ENCODE measurements around the gene ARMCX1. TPM values are rescaled to one million over a fixed set of nuclear protein-coding genes. Genes with fewer than 3 reads are reported as not detected.
"Not testable (repeated sequence)": the region's sequence is repeated elsewhere in the genome, so short reads cannot be mapped to it uniquely, and the experiment has no call there.

The ARMCX1 gene
- 10 to 100 TPM in 11 of 12 donors, not detected in 1; 44.2 to 96.1 (median 84.4) TPM for polyA plus RNA-seq (ENCODE audit: insufficient read length in 12 of 12)
- long read RNA-seq, donor 1, transcript ARMCX1-201 (4 exons, 2,141 nt) = major isoform, 10 of 17 reads
- long read RNA-seq, donor 1, partial matches to known transcripts = 0 of 17 reads
- long read RNA-seq, donor 1, other reads (novel, unspliced or antisense) = 7 of 17 reads
- long read RNA-seq, donor 2, transcript ARMCX1-201 (4 exons, 2,141 nt) = major isoform, 33 of 33 reads
- long read RNA-seq, donor 2, partial matches to known transcripts = 0 of 33 reads
- long read RNA-seq, donor 2, other reads (novel, unspliced or antisense) = 0 of 33 reads
- long read RNA-seq, donor 3, transcript ARMCX1-201 (4 exons, 2,141 nt) = major isoform, 8 of 32 reads
- long read RNA-seq, donor 3, partial matches to known transcripts = 7 of 32 reads
- long read RNA-seq, donor 3, other reads (novel, unspliced or antisense) = 17 of 32 reads
- long read RNA-seq, donor 4, transcript ARMCX1-201 (4 exons, 2,141 nt) = major isoform, 11 of 18 reads
- long read RNA-seq, donor 4, partial matches to known transcripts = 0 of 18 reads
- long read RNA-seq, donor 4, other reads (novel, unspliced or antisense) = 7 of 18 reads
- long read RNA-seq, donor 5, transcript ARMCX1-201 (4 exons, 2,141 nt) = major isoform, 32 of 116 reads
- long read RNA-seq, donor 5, partial matches to known transcripts = 76 of 116 reads
- long read RNA-seq, donor 5, other reads (novel, unspliced or antisense) = 8 of 116 reads
- long read RNA-seq, donor 6, transcript ARMCX1-201 (4 exons, 2,141 nt) = major isoform, 11 of 11 reads
- long read RNA-seq, donor 6, partial matches to known transcripts = 0 of 11 reads
- long read RNA-seq, donor 6, other reads (novel, unspliced or antisense) = 0 of 11 reads
- long read RNA-seq, donor 7, transcript ARMCX1-201 (4 exons, 2,141 nt) = major isoform, 9 of 26 reads
- long read RNA-seq, donor 7, partial matches to known transcripts = 11 of 26 reads
- long read RNA-seq, donor 7, other reads (novel, unspliced or antisense) = 6 of 26 reads
- long read RNA-seq, donor 8, transcript ARMCX1-201 (4 exons, 2,141 nt) = major isoform, 44 of 168 reads
- long read RNA-seq, donor 8, partial matches to known transcripts = 112 of 168 reads
- long read RNA-seq, donor 8, other reads (novel, unspliced or antisense) = 12 of 168 reads
- long read RNA-seq, donor 9, transcript ARMCX1-201 (4 exons, 2,141 nt) = major isoform, 17 of 23 reads
- long read RNA-seq, donor 9, partial matches to known transcripts = 0 of 23 reads
- long read RNA-seq, donor 9, other reads (novel, unspliced or antisense) = 6 of 23 reads
- long read RNA-seq, donor 10, transcript ARMCX1-201 (4 exons, 2,141 nt) = major isoform, 33 of 43 reads
- long read RNA-seq, donor 10, partial matches to known transcripts = 0 of 43 reads
- long read RNA-seq, donor 10, other reads (novel, unspliced or antisense) = 10 of 43 reads
- long read RNA-seq, donor 11, transcript ARMCX1-201 (4 exons, 2,141 nt) = major isoform, 25 of 66 reads
- long read RNA-seq, donor 11, partial matches to known transcripts = 15 of 66 reads
- long read RNA-seq, donor 11, other reads (novel, unspliced or antisense) = 26 of 66 reads

DNA sequence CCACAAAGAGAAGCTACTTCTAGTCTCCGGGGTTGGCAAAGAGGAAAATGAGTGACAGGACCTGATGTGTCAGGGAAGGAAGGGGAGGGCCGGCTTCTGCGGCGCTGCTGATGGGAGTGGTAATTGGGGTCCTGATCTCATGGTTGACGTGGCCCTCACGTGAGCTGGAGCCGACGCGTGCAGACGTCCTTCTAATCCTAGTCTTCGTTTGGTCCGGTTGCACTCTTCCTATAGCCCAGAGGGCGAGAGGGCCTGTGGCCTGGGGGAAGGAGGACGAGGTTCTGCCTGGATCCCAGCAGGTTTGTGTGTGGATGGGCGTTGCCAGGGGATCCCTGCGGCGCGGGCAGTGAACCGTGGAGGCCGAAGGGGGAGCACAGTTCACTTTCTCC lies at the start of gene ARMCX1:
TSS of gene ARMCX1 (plus strand) at position 186 of the 389 bp plus-strand sequence. CDS start 2,384 bp downstream, outside the sequence.
- peak; percentile 88 for DNase-seq

DNA sequence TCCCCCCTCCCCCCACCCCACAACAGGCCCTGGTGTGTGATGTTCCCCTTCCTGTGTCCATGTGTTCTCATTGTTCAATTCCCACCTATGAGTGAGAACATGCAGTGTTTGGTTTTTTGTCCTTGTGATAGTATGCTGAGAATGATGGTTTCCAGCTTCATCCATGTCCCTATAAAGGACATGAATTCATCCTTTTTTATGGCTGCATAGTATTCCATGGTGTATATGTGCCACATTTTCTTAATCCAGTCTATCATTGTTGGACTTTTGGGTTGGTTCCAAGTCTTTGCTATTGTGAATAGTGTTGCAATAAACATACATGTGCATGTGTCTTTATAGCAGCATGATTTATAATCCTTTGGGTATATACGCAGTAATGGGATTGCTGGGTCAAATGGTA lies 47.4 kb upstream of the ARMCX1 start:
- DNase-seq = not testable (repeated sequence)

GRCh38 chrX:101507372-101507771 lies 43.0 kb upstream of the ARMCX1 start:
- DNase-seq = no peak

- no peak for DNase-seq
Measured at GRCh38 chrX:101507986-101508385, 42.4 kb upstream of the ARMCX1 start.

GRCh38 chrX:101530944-101531343 lies 19.4 kb upstream of the ARMCX1 start:
- DNase-seq = no peak

GRCh38 chrX:101539116-101539515 lies 11.2 kb upstream of the ARMCX1 start:
- DNase-seq = no peak

GRCh38 chrX:101550751-101551379 lies 518 bp downstream of the ARMCX1 start:
- peak; percentile 71 for DNase-seq

GRCh38 chrX:101551380-101551767 lies 1.0 kb downstream of the ARMCX1 start:
- DNase-seq = no peak

DNA sequence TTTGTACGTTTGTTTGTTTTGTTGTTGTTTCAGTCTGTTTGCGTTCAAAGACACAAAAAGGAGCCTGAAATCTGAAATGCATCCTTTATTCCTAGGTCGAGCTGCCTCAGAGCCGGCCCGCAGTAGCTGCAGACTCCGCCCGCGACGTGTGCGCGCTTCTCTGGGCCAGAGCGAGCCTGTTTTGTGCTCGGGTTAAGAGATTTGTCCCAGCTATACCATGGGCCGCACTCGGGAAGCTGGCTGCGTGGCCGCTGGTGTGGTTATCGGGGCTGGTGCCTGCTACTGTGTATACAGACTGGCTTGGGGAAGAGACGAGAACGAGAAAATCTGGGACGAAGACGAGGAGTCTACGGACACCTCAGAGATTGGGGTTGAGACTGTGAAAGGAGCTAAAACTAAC lies 2.4 kb downstream of the ARMCX1 start:
- no peak for DNase-seq

DNA sequence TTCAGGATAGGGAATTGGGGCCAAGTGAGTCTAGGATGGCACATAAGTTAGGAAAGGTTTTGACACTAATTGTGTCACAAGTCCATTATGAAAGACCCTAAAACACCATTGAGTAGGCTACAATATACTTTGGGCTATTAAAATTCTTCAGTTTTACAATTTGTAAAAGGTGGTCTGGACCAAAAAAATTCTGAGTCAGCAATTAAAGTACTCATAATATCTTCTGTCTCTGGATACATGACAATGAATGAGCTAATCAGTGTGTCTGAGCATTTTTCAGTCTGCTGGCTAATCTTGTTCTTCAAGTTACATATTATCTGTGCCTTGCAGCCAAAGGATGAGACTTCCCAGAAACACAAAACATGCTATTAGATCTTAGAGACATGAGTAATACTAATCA lies 14.3 kb downstream of the ARMCX1 start:
- DNase-seq = no peak

DNA sequence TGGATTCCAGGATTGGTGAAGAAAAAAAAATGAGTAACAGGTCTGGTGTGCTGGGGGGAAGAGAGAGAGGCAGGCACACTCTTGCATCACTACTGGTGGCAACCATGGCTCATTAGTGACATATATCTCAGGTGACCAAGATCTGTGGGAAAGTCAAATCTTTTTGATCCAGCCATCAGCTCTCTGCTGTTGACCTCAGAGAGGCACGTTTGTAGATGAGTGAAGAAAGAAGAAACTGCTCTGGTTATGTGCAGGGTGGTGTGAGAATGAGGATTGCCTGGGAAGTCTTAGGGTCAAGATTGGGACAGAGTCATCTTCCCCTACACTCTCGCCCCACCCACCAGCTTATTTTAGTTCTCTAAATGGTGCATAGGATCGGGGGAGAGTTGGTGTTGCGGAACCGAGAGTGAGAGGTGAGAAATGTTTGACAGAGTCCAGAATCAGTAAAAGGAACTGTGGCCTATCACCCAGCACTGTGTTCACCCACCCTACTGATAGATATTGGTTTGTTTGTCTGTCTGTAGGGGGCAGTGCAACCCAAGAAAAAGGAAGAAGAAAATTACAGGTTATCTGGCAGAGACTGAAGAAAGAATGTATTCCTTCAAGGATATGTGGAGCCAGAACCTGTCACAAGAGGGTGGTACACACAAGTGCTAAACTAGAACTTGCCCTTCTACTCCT lies 45.5 kb downstream of the ARMCX1 start:
- DNase-seq = peak; percentile 61

GRCh38 chrX:101599592-101599991 lies 49.2 kb downstream of the ARMCX1 start:
- DNase-seq = not testable (repeated sequence)

DNA sequence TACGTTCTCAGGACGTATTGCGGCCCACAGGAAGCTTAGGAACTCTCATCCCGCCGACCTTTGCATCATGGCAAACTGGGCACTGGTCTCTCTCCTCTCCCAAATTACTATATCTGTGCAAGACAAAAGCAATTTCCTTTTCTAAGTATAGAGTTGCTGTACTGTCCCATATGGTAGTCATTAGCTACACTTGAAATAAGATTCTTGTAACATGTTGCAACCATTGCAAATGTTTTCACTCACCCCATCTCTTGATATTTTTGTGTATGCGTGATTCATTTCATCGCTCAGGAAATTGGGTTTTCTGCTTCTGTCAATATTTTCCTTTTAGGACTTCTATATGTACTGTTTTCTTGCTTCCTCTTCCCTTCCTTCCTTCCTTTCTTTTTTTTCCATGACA lies 51.7 kb downstream of the ARMCX1 start:
- DNase-seq = no peak

Other genes with a start within 250 kb of the ARMCX1 start
- 10 to 100 TPM in 9 of 12 donors, 1 to 10 TPM in 2, not detected in 1; 9.1 to 19.5 (median 12.5) TPM for gene TIMM8A, start 201.8 kb upstream of the ARMCX1 start, polyA plus RNA-seq (ENCODE audit: insufficient read length in 12 of 12)
- gene BTK, start 164.4 kb upstream of the ARMCX1 start, polyA plus RNA-seq (ENCODE audit: insufficient read length in 12 of 12) = 10 to 100 TPM in 1 of 12 donors, 1 to 10 TPM in 9, not detected in 2; 1.2 to 10.6 (median 2.5) TPM
- 1,000 to 10,000 TPM in 10 of 12 donors, 100 to 1,000 TPM in 1, not detected in 1; 932 to 1,532 (median 1,212) TPM for gene RPL36A, start 159.5 kb upstream of the ARMCX1 start, polyA plus RNA-seq (ENCODE audit: insufficient read length in 12 of 12)
- gene GLA, start 142.6 kb upstream of the ARMCX1 start, polyA plus RNA-seq (ENCODE audit: insufficient read length in 12 of 12) = 10 to 100 TPM in 11 of 12 donors, not detected in 1; 11.4 to 21.7 (median 18.8) TPM
- gene HNRNPH2, start 142.3 kb upstream of the ARMCX1 start, polyA plus RNA-seq (ENCODE audit: insufficient read length in 12 of 12) = 10 to 100 TPM in 11 of 12 donors, not detected in 1; 52.6 to 85.4 (median 74.1) TPM
- 10 to 100 TPM in 11 of 12 donors, not detected in 1; 30.1 to 65.9 (median 45.8) TPM for gene ARMCX4, start 65.1 kb upstream of the ARMCX1 start, polyA plus RNA-seq (ENCODE audit: insufficient read length in 12 of 12)
- gene ARMCX6, start 67.5 kb downstream of the ARMCX1 start, polyA plus RNA-seq (ENCODE audit: insufficient read length in 12 of 12) = 100 to 1,000 TPM in 7 of 12 donors, 10 to 100 TPM in 4, not detected in 1; 82.7 to 127 (median 110) TPM
- 100 to 1,000 TPM in 11 of 12 donors, 10 to 100 TPM in 1; 94.0 to 257 (median 161) TPM for gene ARMCX3, start 72.6 kb downstream of the ARMCX1 start, polyA plus RNA-seq (ENCODE audit: insufficient read length in 12 of 12)
- gene ARMCX2, start 109.3 kb downstream of the ARMCX1 start, polyA plus RNA-seq (ENCODE audit: insufficient read length in 12 of 12) = 100 to 1,000 TPM in 11 of 12 donors, not detected in 1; 106 to 190 (median 149) TPM